Neural cell (in vitro differentiated cells): Measurements from ENCODE around the gene ATP5MG. TPM values are rescaled to one million over a fixed set of nuclear protein-coding genes. Genes with fewer than 3 reads are reported as not detected.

Experiments used
- H2AFZ ChIP-seq: fragments of 200-600, 300-800 bp; sonication (generic), shearing (Covaris generic); 2 replicates; pipeline ENCODE4 v1.6.0; 2014; ENCODE audit warnings: low read depth, mild to moderate bottlenecking, antibody characterized with exemption, low read length, moderate library complexity
- H3F3A ChIP-seq: fragments of 200-600 bp; shearing (Covaris generic); 2 replicates; pipeline ENCODE4 v1.6.1; 2016; ENCODE audit warnings: mild to moderate bottlenecking, moderate library complexity, mixed read lengths, antibody characterized with exemption, low read length; ENCODE audit not compliant: insufficient read depth, poor library complexity, severe bottlenecking
- H3K27ac ChIP-seq: fragments of 200-600, 300-800 bp; sonication (generic), shearing (Covaris generic); 2 replicates; pipeline ENCODE4 v1.5.1; 2014; ENCODE audit warnings: mild to moderate bottlenecking, low read length, moderate library complexity
- H3K27me3 ChIP-seq: fragments of 300-800, 200-600 bp; sonication (generic), shearing (Covaris generic); 2 replicates; pipeline ENCODE4 v1.6.0; 2014; ENCODE audit warnings: mild to moderate bottlenecking, low read depth, low read length, moderate library complexity; ENCODE audit not compliant: insufficient read depth
- H3K36me3 ChIP-seq: fragments of 300-800, 200-600 bp; sonication (generic), shearing (Covaris generic); 2 replicates; pipeline ENCODE4 v1.5.1; 2014; ENCODE audit warnings: mild to moderate bottlenecking, antibody characterized with exemption, low read length, moderate library complexity; ENCODE audit not compliant: insufficient read depth
- H3K4me2 ChIP-seq: fragments of 300-800, 200-600 bp; sonication (generic), shearing (Covaris generic); 2 replicates; pipeline ENCODE4 v1.6.0; 2014; ENCODE audit warnings: mild to moderate bottlenecking, low read length
- H3K4me3 ChIP-seq: fragments of 300-800, 200-600 bp; sonication (generic), shearing (Covaris generic); 2 replicates; pipeline ENCODE4 v1.5.1; 2014; ENCODE audit warnings: mild to moderate bottlenecking, low read length, moderate library complexity
- H3K79me2 ChIP-seq: fragments of 200-600 bp; shearing (Covaris generic); replicated peaks from 2 replicates; pipeline ENCODE4 v1.6.0; 2014; ENCODE audit warnings: mild to moderate bottlenecking, low read length, moderate library complexity; ENCODE audit not compliant: insufficient read depth
- H3K9ac ChIP-seq: fragments of 300-800, 200-600 bp; sonication (generic), shearing (Covaris generic); 2 replicates; pipeline ENCODE4 v1.6.1; 2016; ENCODE audit warnings: mild to moderate bottlenecking, low read length, mixed read lengths
- H3K9me2 ChIP-seq: fragments of 200-600 bp; shearing (Covaris generic); 2 replicates; pipeline ENCODE4 v1.6.1; 2016; ENCODE audit warnings: mild to moderate bottlenecking, low read length, mixed read lengths; ENCODE audit not compliant: insufficient read depth
- H3K9me3 ChIP-seq: fragments of 200-600, 300-800 bp; sonication (generic), shearing (Covaris generic); 2 replicates; pipeline ENCODE4 v1.6.1; 2016; ENCODE audit warnings: mild to moderate bottlenecking, mixed run types, low read length, moderate library complexity, mixed read lengths
- H4K20me1 ChIP-seq: fragments of 200-600 bp; shearing (Covaris generic); 2 replicates; pipeline ENCODE4 v1.6.1; 2016; ENCODE audit warnings: mild to moderate bottlenecking, mixed run types; ENCODE audit not compliant: insufficient read depth
- CTCF ChIP-seq: fragments of 450-650 bp; IDR thresholded peaks from 2 replicates; pipeline ENCODE4 v1.5.1; 2014; ENCODE audit warnings: antibody characterized with exemption, mild to moderate bottlenecking, moderate library complexity; ENCODE audit not compliant: poor library complexity, severe bottlenecking
- EP300 ChIP-seq: fragments of 450-650 bp; conservative IDR thresholded peaks from 2 replicates; pipeline ENCODE4 v1.6.1; 2014; ENCODE audit warnings: antibody characterized with exemption, mild to moderate bottlenecking, moderate library complexity; ENCODE audit not compliant: poor library complexity, severe bottlenecking
- EZH2 ChIP-seq: fragments of 200-600, 300-800 bp; shearing (Covaris generic), sonication (generic); IDR thresholded peaks from 2 replicates; pipeline ENCODE4 v1.6.1; 2014; ENCODE audit warnings: antibody characterized with exemption, low read length, borderline replicate concordance, mild to moderate bottlenecking; ENCODE audit not compliant: insufficient read depth, poor library complexity, severe bottlenecking
- MXI1 ChIP-seq: fragments of 450-650 bp; conservative IDR thresholded peaks from 2 replicates; pipeline ENCODE4 v1.6.1; 2014; ENCODE audit warnings: antibody characterized with exemption, mild to moderate bottlenecking; ENCODE audit not compliant: poor library complexity, severe bottlenecking
- POLR2AphosphoS5 ChIP-seq: IDR thresholded peaks from 2 replicates; pipeline ENCODE4 v1.6.1; 2012
- RAD21 ChIP-seq: fragments of 450-650 bp; conservative IDR thresholded peaks from 2 replicates; pipeline ENCODE4 v1.6.1; 2014; ENCODE audit warnings: antibody characterized with exemption, mild to moderate bottlenecking, moderate library complexity
- REST ChIP-seq: IDR thresholded peaks from 2 replicates; pipeline ENCODE4 v1.6.1; 2012; ENCODE audit warnings: borderline replicate concordance
- SMC3 ChIP-seq: fragments of 450-650 bp; conservative IDR thresholded peaks from 2 replicates; pipeline ENCODE4 v1.6.1; 2014; ENCODE audit warnings: antibody characterized with exemption, mild to moderate bottlenecking, moderate library complexity; ENCODE audit not compliant: poor library complexity
- TAF1 ChIP-seq: IDR thresholded peaks from 2 replicates; pipeline ENCODE4 v1.6.1; 2012; ENCODE audit warnings: low read depth
- polyA plus RNA-seq: library from polyadenylated mRNA; depleted of rRNA; stranded (reverse); fragments of >200 nt; gene quantifications from 2 replicates; pipeline ENCODE4 v1.2.3, GENCODE V29; 2014

ATP5MG gene
- polyA plus RNA-seq, 1 donor from 2014 or later, result 153 TPM

- peak overlapping the region; percentile 96 for H3K4me3 ChIP-seq
- H3F3A ChIP-seq, result peaks cover 9% of the 10 kb centered on the region
- TF ChIP-seq SMC3 (peak; percentile 61), TAF1 (peak; percentile 50), MXI1 (peak; percentile 61), REST (no peak), CTCF (peak; percentile 57), EP300 (no peak), RAD21 (peak; percentile 60), POLR2AphosphoS5 (peak; percentile 79), EZH2 (no peak)
- peak overlapping the region; percentile 66 for H2AFZ ChIP-seq
- no peaks in the 10 kb centered on the region for H3K36me3 ChIP-seq
- peaks cover 15% of the 10 kb centered on the region for H4K20me1 ChIP-seq
- peak overlapping the region; percentile 99 for H3K9ac ChIP-seq
- H3K27ac ChIP-seq, result peak overlapping the region; percentile 98
- peaks cover 31% of the 10 kb centered on the region for H3K79me2 ChIP-seq
- H3K4me2 ChIP-seq, result peak overlapping the region; percentile 90
- no peaks in the 10 kb centered on the region for H3K27me3 ChIP-seq
- H3K9me3 ChIP-seq, result no peaks in the 10 kb centered on the region
- H3K9me2 ChIP-seq, result no peaks in the 10 kb centered on the region
These were observed 33.3 kb downstream of the ATP5MG start for GRCh38 chr11:118434553-118435289.

- peak overlapping the region; percentile 90 for H3K4me2 ChIP-seq
- TF ChIP-seq POLR2AphosphoS5 (peak; percentile 57), MXI1 (peak; percentile 62), EZH2 (no peak), SMC3 (peak; percentile 12), RAD21 (no peak), EP300 (no peak), TAF1 (no peak)
- H3K9ac ChIP-seq, result peak overlapping the region; percentile 99
- peaks cover 22% of the 10 kb centered on the region for H4K20me1 ChIP-seq
- H3K4me3 ChIP-seq, result peak overlapping the region; percentile 96
- peak overlapping the region; percentile 98 for H3K27ac ChIP-seq
- no peaks in the 10 kb centered on the region for H3K27me3 ChIP-seq
- peaks cover 9% of the 10 kb centered on the region for H3F3A ChIP-seq
- peaks cover 38% of the 10 kb centered on the region for H3K79me2 ChIP-seq
- peak overlapping the region; percentile 66 for H2AFZ ChIP-seq
- H3K9me2 ChIP-seq, result no peaks in the 10 kb centered on the region
- H3K36me3 ChIP-seq, result no peaks in the 10 kb centered on the region
- H3K9me3 ChIP-seq, result no peaks in the 10 kb centered on the region
These were observed 34.0 kb downstream of the ATP5MG start for GRCh38 chr11:118435290-118435892.
